GM21723 (cell line): ENCODE results near the gene IL21R.
"Not testable (repeated sequence)": the region's sequence is repeated elsewhere in the genome, so short reads cannot be mapped to it uniquely, and the experiment has no call there.

Source experiments
- ATAC-seq: cut with Tn5 transposase; IDR thresholded peaks from one replicate; pipeline ENCODE4 v1.9.1; 2021; ENCODE audit warnings: mild to moderate bottlenecking, moderate library complexity; ENCODE audit not compliant: unreplicated experiment

IL21R gene

DNA sequence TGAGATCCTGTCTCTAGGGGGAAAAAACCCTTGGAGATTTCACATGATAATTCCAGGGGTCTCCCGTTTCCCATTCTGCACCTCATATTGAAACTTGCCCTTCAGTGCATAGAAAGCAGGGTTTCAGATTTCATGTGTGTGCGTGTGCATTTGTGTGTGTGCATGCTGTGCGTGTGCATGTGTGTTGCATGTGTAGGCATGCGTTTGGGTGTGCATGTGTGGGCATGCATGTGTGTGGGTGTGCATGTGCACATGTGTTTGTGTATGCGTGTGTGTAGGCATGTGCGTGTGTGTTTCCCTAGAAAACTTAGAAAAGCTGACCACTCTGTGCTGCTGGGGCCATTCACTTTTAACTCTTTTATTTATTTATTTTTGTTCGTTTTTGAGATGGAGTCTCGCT lies 40.0 kb downstream of the IL21R start:
- ATAC-seq = no peak

- no peak for ATAC-seq
These were observed 42.0 kb downstream of the IL21R start for GRCh38 chr16:27444015-27444414.

GRCh38 chr16:27444470-27444869 lies 42.5 kb downstream of the IL21R start:
- ATAC-seq = no peak

DNA sequence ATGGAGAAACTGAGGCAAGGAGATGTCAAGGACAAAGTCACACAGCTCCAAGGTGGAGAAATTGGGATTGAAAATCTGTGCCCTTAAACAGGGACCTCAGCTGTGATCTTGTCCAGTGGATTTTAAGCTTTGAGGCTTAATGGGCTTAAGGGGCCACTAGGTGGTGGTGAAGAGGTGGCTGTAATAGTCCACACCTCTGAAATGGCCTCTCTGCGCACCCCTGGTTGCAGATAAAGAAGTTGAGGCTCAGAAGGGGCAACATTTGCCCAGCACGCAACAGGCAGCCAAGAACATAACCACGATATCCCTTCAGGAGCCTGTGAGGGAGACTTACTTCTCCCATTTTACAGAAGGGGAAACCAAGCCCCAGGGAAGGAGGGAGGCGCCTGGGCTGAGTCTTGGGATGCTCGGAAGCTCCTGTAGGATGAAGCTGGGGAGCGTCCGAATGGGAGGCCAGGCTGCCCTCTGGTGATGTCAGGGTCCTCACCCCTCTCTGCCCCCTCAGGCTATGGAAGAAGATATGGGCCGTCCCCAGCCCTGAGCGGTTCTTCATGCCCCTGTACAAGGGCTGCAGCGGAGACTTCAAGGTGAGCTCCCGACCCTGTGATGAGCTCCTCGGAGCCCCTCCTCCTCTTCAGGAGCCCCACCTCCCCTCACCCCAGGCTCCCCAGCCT lies 43.7 kb downstream of the IL21R start:
- ATAC-seq = no peak

DNA sequence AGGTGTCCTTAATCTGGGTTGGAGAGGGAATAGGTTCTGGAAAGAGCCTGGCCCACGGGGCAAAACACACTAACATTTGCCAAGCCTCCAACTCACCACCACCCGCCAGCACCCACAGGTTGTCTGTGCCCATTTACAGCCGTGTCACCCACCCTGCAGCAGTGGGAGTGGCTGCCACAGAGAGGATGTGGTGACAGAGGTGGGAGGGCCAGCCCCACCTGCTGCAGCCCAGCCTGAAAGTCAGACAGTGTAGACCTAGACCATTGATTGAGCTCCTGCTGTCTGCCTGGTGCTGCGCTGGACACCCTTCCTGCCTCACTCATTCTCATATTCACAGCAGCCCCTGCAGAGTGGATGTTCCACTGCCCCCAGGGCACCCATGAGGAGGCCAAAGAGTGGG lies 44.7 kb downstream of the IL21R start:
- no peak for ATAC-seq

DNA sequence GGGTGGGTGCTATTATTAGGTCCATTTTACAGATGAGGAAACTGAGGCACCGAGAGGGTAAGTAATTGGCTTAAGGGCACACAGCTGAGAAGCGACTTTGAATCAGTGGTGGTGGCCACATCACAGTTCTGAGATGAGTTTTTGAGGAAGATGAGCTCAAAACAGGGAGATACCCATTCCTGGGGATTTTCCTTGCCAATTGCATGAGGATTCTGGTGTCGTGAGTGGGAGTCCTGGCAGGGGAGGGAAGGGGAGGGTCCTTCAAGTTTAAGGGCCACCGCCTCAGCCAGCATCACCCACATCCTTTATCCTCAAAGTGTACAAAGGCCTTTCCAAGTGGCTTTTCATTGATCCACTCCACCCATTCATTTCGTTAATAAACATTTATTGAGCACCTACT lies 45.3 kb downstream of the IL21R start:
- no peak for ATAC-seq

DNA sequence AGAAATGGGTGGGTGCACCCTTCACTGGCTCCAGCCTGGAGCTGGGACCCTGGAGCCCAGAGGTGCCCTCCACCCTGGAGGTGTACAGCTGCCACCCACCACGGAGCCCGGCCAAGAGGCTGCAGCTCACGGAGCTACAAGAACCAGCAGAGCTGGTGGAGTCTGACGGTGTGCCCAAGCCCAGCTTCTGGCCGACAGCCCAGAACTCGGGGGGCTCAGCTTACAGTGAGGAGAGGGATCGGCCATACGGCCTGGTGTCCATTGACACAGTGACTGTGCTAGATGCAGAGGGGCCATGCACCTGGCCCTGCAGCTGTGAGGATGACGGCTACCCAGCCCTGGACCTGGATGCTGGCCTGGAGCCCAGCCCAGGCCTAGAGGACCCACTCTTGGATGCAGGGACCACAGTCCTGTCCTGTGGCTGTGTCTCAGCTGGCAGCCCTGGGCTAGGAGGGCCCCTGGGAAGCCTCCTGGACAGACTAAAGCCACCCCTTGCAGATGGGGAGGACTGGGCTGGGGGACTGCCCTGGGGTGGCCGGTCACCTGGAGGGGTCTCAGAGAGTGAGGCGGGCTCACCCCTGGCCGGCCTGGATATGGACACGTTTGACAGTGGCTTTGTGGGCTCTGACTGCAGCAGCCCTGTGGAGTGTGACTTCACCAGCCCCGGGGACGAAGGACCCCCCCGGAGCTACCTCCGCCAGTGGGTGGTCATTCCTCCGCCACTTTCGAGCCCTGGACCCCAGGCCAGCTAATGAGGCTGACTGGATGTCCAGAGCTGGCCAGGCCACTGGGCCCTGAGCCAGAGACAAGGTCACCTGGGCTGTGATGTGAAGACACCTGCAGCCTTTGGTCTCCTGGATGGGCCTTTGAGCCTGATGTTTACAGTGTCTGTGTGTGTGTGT lies 46.8 kb downstream of the IL21R start:
- ATAC-seq = no peak

DNA sequence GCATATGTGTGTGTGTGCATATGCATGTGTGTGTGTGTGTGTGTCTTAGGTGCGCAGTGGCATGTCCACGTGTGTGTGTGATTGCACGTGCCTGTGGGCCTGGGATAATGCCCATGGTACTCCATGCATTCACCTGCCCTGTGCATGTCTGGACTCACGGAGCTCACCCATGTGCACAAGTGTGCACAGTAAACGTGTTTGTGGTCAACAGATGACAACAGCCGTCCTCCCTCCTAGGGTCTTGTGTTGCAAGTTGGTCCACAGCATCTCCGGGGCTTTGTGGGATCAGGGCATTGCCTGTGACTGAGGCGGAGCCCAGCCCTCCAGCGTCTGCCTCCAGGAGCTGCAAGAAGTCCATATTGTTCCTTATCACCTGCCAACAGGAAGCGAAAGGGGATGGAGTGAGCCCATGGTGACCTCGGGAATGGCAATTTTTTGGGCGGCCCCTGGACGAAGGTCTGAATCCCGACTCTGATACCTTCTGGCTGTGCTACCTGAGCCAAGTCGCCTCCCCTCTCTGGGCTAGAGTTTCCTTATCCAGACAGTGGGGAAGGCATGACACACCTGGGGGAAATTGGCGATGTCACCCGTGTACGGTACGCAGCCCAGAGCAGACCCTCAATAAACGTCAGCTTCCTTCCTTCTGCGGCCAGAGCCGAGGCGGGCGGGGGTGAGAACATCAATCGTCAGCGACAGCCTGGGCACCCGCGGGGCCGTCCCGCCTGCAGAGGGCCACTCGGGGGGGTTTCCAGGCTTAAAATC lies 47.6 kb downstream of the IL21R start:
- peak; percentile 51 for ATAC-seq

GRCh38 chr16:27450196-27450549 lies 48.2 kb downstream of the IL21R start:
- peak; percentile 34 for ATAC-seq

GRCh38 chr16:27452569-27453493 lies 50.9 kb downstream of the IL21R start:
- no peak for ATAC-seq

- no peak for ATAC-seq
These were observed 51.5 kb downstream of the IL21R start for GRCh38 chr16:27453494-27453825.

GRCh38 chr16:27455700-27456099 lies 53.7 kb downstream of the IL21R start:
- no peak for ATAC-seq

GRCh38 chr16:27457605-27457900 lies 55.6 kb downstream of the IL21R start:
- ATAC-seq = not testable (repeated sequence)

DNA sequence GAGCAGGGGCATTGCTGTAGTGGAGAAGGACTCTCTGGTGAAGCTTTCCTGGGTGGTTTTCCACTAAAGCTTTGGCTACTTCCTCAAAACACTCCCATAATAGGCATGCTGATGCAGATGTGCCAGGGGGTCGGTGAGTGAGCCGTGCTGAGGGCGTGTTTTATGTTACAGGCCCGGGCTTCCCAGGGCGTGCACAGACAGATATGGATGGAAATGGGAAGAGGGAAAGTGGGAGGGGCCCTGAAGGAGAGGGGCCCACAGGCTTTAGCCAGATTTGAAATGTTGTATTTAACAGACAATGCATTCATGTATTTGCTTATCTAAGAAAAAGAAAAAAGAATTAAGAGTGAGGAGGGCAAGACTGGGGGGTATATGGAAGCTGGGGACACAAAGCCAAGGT lies 56.3 kb downstream of the IL21R start:
- ATAC-seq = no peak

GRCh38 chr16:27458987-27459688 lies 57.2 kb downstream of the IL21R start:
- ATAC-seq = no peak

DNA sequence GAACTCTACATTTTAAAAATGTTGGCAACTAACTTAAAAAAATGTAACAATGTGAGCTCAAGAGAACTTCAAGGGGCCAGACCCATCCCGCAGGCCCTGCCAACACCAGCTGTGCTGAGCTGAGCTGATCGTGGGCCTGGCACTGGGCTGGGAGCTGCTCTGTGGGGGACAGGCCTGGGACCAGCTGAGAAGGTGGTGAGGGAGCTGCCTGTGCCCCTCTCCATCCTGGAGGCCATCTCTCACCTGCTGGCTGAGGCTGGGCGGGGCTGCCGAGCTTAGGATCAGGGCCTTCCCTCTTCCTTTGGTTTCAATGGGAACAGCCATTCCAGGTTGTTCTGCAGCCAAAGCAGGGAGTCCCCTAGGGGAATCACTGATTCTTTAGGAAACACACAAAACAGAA lies 58.2 kb downstream of the IL21R start:
- no peak for ATAC-seq

GRCh38 chr16:27460663-27461482 lies 58.9 kb downstream of the IL21R start:
- ATAC-seq = no peak

GRCh38 chr16:27461483-27462171 lies 59.7 kb downstream of the IL21R start:
- ATAC-seq = no peak
